ENCODE results near the gene NR6A1. TPM values are rescaled to one million over a fixed set of nuclear protein-coding genes. Genes with fewer than 3 reads are reported as not detected.

The NR6A1 gene
- total RNA-seq, 1 donor from 2014 or later, result 302 TPM

GRCh38 chr9:124615100-124615742, 155.9 kb downstream of the NR6A1 start:
- no peak for DNase-seq (ENCODE audit: low spot score)
- Histone ChIP-seq H3K4me3 (no peak overlapping the region), H3K4me2 (no peak overlapping the region), H3K79me2 (ENCODE audit: low read depth) (peaks cover 94% of the 10 kb centered on the region), H3K27me3 (no peaks in the 10 kb centered on the region), H3K27ac (no peak overlapping the region), H3K9me3 (ENCODE audit: low read depth) (no peaks in the 10 kb centered on the region), H2AFZ (replicated peaks) (no peak overlapping the region), H3K36me3 (no peaks in the 10 kb centered on the region), H3K4me1 (peaks cover 32% of the 10 kb centered on the region), H3K9ac (no peak overlapping the region), H3F3A (ENCODE audit: low read depth) (peaks cover 21% of the 10 kb centered on the region), H4K20me1 (ENCODE audit: low read depth) (peaks cover 60% of the 10 kb centered on the region)
- Mint-ChIP-seq H3K27ac (no peak overlapping the region), H3K36me3 (no peaks in the 10 kb centered on the region), H3K9me3 (no peaks in the 10 kb centered on the region), H3K4me1 (peaks cover 13% of the 10 kb centered on the region), H3K4me3 (no peak overlapping the region), H3K27me3 (ENCODE audit: insufficient read depth, low read depth) (no peaks in the 10 kb centered on the region)
- TF ChIP-seq EZH2phosphoT487 (IDR thresholded peaks at IDR 0.05) (no peak), EZH2 (IDR thresholded peaks at IDR 0.05) (no peak)
- TF ChIP-seq, protein P1, sequence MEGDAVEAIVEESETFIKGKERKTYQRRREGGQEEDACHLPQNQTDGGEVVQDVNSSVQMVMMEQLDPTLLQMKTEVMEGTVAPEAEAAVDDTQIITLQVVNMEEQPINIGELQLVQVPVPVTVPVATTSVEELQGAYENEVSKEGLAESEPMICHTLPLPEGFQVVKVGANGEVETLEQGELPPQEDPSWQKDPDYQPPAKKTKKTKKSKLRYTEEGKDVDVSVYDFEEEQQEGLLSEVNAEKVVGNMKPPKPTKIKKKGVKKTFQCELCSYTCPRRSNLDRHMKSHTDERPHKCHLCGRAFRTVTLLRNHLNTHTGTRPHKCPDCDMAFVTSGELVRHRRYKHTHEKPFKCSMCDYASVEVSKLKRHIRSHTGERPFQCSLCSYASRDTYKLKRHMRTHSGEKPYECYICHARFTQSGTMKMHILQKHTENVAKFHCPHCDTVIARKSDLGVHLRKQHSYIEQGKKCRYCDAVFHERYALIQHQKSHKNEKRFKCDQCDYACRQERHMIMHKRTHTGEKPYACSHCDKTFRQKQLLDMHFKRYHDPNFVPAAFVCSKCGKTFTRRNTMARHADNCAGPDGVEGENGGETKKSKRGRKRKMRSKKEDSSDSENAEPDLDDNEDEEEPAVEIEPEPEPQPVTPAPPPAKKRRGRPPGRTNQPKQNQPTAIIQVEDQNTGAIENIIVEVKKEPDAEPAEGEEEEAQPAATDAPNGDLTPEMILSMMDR (IDR thresholded peaks at IDR 0.05), result no peak

DNA sequence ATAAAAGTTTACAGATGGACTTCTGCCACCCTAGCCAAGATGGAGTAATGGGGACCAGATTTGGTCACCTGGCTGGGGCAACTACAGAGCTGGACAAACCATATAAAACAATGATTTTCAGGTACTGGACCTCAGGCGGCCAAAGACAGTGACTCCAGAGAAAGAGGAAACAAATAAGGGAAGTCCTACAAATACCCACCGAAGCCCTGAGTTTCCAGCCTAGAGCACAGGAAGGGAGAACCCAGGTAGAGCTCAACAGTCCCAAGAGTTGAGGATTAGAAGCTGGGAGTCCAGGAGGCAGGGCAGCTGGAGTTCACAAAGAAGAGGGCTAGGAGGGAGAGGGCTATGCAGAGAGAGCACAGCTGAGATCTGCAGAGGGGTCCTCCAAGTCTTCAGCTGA, 157.3 kb downstream of the NR6A1 start:
- Histone ChIP-seq H3K4me2 (peak overlapping the region; percentile 9), H3K9me3 (ENCODE audit: low read depth) (no peaks in the 10 kb centered on the region), H3F3A (ENCODE audit: low read depth) (peaks cover 13% of the 10 kb centered on the region), H3K27ac (no peak overlapping the region), H2AFZ (replicated peaks) (no peak overlapping the region), H3K4me3 (no peak overlapping the region), H4K20me1 (ENCODE audit: low read depth) (peaks cover 55% of the 10 kb centered on the region), H3K4me1 (peaks cover 32% of the 10 kb centered on the region), H3K27me3 (no peaks in the 10 kb centered on the region), H3K9ac (no peak overlapping the region), H3K36me3 (no peaks in the 10 kb centered on the region), H3K79me2 (ENCODE audit: low read depth) (peaks cover 90% of the 10 kb centered on the region)
- Mint-ChIP-seq H3K9me3 (no peaks in the 10 kb centered on the region), H3K27me3 (ENCODE audit: insufficient read depth, low read depth) (no peaks in the 10 kb centered on the region), H3K36me3 (no peaks in the 10 kb centered on the region), H3K4me1 (peaks cover 13% of the 10 kb centered on the region), H3K4me3 (no peak overlapping the region), H3K27ac (no peak overlapping the region)
- TF ChIP-seq EZH2 (IDR thresholded peaks at IDR 0.05), result no peak
- DNase-seq (ENCODE audit: low spot score), result no peak

- Histone ChIP-seq H3K79me2 (ENCODE audit: low read depth) (peaks cover 90% of the 10 kb centered on the region), H3F3A (ENCODE audit: low read depth) (no peaks in the 10 kb centered on the region), H3K9me3 (ENCODE audit: low read depth) (no peaks in the 10 kb centered on the region), H3K27ac (no peak overlapping the region), H3K4me2 (no peak overlapping the region), H3K36me3 (no peaks in the 10 kb centered on the region), H4K20me1 (ENCODE audit: low read depth) (peaks cover 32% of the 10 kb centered on the region), H3K4me3 (no peak overlapping the region), H3K4me1 (peaks cover 16% of the 10 kb centered on the region), H3K9ac (no peak overlapping the region), H3K27me3 (no peaks in the 10 kb centered on the region), H2AFZ (replicated peaks) (no peak overlapping the region)
- Mint-ChIP-seq H3K4me1 (no peaks in the 10 kb centered on the region), H3K27ac (no peak overlapping the region), H3K9me3 (no peaks in the 10 kb centered on the region), H3K27me3 (ENCODE audit: insufficient read depth, low read depth) (no peaks in the 10 kb centered on the region), H3K36me3 (no peaks in the 10 kb centered on the region), H3K4me3 (no peak overlapping the region)
- no peak for DNase-seq (ENCODE audit: low spot score)
- TF ChIP-seq EZH2 (IDR thresholded peaks at IDR 0.05) (no peak), EZH2phosphoT487 (IDR thresholded peaks at IDR 0.05) (no peak)
- TF ChIP-seq, protein P1 (IDR thresholded peaks at IDR 0.05), result no peak
Observed at GRCh38 chr9:124611106-124611505, 160.0 kb downstream of the NR6A1 start.

DNA sequence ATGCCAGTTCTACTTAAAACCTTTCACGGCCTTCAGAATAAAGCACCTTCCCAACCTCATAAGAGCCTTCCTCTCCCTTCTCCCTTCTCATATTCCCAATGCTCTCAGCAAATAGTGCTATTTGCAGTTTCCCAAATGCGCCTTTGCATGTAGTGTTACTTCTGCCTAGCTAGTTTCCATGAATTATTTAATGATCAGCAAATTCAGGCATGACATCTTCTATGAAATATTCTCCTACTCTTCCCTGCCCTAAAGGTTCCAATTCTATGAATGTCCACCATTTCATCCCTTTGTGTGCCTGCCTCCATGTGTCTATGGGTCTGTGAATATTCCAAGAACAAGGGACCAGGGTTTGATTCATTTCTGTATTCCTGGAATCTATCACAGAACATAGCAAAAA, 165.1 kb downstream of the NR6A1 start:
- no peaks in the 10 kb centered on the region for H3K4me1 ChIP-seq
- peak overlapping the region; percentile 46 for H3K27ac ChIP-seq
- no peak overlapping the region for H3K9ac ChIP-seq
- Mint-ChIP-seq H3K36me3 (no peaks in the 10 kb centered on the region), H3K4me3 (no peak overlapping the region), H3K27me3 (ENCODE audit: insufficient read depth, low read depth) (no peaks in the 10 kb centered on the region), H3K9me3 (no peaks in the 10 kb centered on the region), H3K27ac (no peak overlapping the region), H3K4me1 (no peaks in the 10 kb centered on the region)
- H3K79me2 ChIP-seq (ENCODE audit: low read depth), result peaks cover 88% of the 10 kb centered on the region
- no peaks in the 10 kb centered on the region for H3K36me3 ChIP-seq
- TF ChIP-seq EZH2 (IDR thresholded peaks at IDR 0.05) (no peak), EZH2phosphoT487 (IDR thresholded peaks at IDR 0.05) (no peak)
- TF ChIP-seq, protein P1 (IDR thresholded peaks at IDR 0.05), result no peak
- H3K4me2 ChIP-seq, result no peak overlapping the region
- peaks cover 7% of the 10 kb centered on the region for H4K20me1 ChIP-seq (ENCODE audit: low read depth)
- no peaks in the 10 kb centered on the region for H3K9me3 ChIP-seq (ENCODE audit: low read depth)
- H3K27me3 ChIP-seq, result no peaks in the 10 kb centered on the region
- no peak for DNase-seq (ENCODE audit: low spot score)
- no peak overlapping the region for H2AFZ ChIP-seq (replicated peaks)
- no peaks in the 10 kb centered on the region for H3F3A ChIP-seq (ENCODE audit: low read depth)
- H3K4me3 ChIP-seq, result no peak overlapping the region

Data from neural progenitor cell (in vitro differentiated cells).